Stimulated activated naive CD4-positive, alpha-beta T cell (primary cell): ENCODE results near the gene KCNJ14.

Experiments
- DNase-seq, 6 experiments: peaks; one replicate each; lab custom pipeline; 2025; lab: John Stamatoyannopoulos, UW

The KCNJ14 gene

GRCh38 chr19:48508729-48509411 is 53.5 kb downstream of the KCNJ14 start:
- no peak for DNase-seq

GRCh38 chr19:48509467-48510194 is 54.3 kb downstream of the KCNJ14 start:
- DNase-seq, result no peak

GRCh38 chr19:48510421-48511268 is 55.3 kb downstream of the KCNJ14 start:
- peak; percentile 49 to 84 (median 74) for DNase-seq

GRCh38 chr19:48511321-48511731 is 56.0 kb downstream of the KCNJ14 start:
- peak in 4 of 6 experiments; percentile 24 to 70 (median 56) for DNase-seq

GRCh38 chr19:48511800-48512503 is 56.6 kb downstream of the KCNJ14 start, which contains the start of gene LMTK3:
Gene LMTK3 (minus strand): TSS chr19:48511835. CDS start chr19:48511576, 259 bp downstream.
- peak; percentile 78 to 90 (median 87) for DNase-seq

GRCh38 chr19:48512504-48513288 is 57.3 kb downstream of the KCNJ14 start:
- peak in 3 of 6 experiments; percentile 22 to 49 (median 32) for DNase-seq

GRCh38 chr19:48513289-48514122 is 58.1 kb downstream of the KCNJ14 start:
- peak; percentile 55 to 79 (median 74) for DNase-seq

GRCh38 chr19:48514123-48514458 is 58.7 kb downstream of the KCNJ14 start:
- DNase-seq, result no peak

GRCh38 chr19:48516536-48516935 is 61.2 kb downstream of the KCNJ14 start:
- DNase-seq, result no peak
